ENCODE data around the gene TBC1D19.
"Not testable (repeated sequence)": the region's sequence is repeated elsewhere in the genome, so short reads cannot be mapped to it uniquely, and the experiment has no call there.

Gene TBC1D19, protein sequence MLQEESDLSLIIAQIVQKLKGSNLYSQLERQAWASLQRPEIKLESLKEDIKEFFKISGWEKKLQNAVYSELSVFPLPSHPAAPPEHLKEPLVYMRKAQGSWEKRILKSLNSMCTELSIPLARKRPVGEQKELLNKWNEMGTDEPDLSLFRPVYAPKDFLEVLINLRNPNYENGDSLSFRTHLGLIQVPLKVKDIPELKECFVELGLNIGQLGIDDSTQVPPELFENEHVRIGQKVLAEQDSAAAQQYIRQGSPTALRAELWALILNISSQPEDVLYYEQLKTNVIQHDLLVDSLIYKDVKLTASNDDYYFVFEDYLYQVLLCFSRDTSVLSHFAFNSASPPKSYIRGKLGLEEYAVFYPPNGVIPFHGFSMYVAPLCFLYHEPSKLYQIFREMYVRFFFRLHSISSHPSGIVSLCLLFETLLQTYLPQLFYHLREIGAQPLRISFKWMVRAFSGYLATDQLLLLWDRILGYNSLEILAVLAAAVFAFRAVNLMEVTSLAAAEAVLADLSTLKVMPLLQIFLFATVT

DNA sequence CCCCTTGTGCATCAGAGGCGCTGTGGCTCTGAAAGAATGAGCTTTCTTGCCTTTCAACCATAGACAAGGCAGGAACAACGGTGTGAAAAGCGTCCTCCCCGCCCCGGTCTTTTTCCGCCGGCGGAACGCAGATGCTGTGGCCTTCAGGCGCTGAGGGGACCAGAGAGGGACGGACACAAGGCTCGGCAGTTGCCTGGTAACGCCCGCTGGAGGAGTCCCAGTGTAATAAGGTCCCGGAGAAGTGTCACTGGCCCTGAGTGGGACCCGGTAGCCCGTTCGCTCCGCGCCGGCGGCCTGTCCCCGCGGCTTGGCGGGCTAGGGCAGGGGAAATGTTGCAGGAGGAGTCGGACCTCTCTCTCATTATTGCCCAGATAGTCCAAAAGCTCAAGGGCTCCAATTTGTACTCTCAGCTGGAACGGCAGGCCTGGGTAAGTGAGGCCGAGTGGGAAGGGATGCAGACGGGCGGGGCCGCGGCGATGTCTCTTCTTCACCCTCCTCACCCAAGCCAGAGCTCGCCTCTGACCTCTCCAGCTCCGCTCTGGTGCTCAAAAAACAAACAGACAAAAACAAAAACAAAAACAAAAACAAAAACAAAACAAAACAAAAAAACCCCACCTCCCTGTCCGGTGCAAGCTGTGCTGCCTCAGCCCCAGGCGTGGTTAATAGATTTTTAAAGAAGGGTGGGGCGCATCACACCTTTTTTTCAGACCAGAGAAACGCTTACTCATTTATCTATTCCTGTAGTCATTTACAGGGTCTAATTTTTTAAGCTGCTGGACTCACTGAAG, at the start of gene TBC1D19:
Gene TBC1D19 (plus strand): TSS at position 220 of the 788 bp plus-strand sequence. CDS start 110 bp downstream, at position 330.
- DNase-seq: peak; percentile 83

DNA sequence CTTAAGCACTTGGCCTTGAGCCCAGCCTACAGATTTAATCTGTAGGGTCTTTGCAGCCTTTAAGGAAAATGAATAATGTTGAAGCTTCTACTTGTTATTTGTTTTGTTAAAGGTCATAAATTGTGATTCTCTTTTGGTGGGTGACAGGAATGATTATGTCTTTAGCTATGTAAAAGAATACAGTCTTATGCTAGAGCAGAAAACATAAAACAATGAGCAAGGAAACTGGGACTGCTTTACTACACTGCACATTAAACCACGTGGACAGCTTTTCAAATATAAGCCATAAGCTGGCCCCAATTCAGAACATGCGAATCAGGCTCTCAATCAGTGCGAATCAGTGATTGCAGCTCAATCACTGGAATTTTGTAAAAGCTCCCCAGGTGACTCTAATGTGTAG, 40.9 kb upstream of the TBC1D19 start:
- DNase-seq: no peak

DNA sequence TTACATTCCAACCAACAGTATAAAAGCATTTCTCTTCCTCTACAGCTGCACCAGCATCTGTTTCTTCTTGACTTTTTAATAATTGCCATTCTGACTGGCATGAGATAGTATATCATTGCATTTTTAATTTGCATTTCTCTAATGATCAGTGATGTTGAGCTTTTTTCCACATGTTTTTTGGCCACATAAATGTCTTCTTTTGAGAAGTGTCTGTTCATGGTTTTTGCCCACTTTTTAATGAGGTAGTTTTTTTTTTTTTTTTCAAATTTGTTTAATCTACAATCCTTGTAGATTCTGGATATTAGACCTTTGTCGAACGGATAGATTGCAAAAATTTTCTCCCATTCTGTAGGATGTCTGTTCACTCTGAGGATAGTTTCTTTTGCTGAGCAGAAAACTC, 39.5 kb upstream of the TBC1D19 start:
- DNase-seq: no peak

DNA sequence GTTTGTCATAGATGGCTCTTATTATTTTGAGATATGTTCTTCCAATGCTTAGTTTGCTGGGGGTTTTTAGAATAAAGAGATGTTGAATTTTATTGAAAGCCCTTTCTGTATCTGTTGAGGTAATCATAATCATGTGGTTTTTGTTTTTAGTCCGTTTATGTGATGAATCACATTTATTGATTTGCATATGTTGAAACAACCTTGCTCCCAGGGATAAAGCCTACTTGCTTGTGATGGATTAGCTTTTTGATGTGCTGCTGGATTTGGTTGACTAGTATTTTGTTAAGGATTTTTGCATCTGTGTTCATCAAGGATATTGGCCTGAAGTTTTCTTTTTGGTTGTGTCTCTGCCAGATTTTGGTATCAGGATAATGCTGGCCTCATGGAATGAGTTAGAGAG, 35.5 kb upstream of the TBC1D19 start:
- DNase-seq: not testable (repeated sequence)

DNA sequence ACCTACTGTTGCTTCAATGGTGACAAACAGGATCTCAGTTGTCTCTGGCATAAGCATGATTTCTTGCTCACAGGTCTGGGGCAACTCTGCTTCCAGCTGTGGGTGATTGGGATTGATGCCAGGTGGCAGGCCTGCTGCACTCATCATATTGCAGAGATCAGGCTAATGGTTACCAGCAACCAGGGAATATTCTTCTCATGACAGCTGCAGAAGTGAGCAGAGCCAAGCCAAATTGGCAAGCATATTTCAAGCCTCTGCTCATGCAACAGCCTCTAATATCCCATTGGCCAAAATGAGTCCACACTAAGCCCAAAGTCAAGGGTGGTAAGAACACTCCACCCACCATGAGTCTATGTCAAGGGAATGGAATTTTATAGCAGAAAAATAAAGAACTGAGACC, 26.7 kb upstream of the TBC1D19 start:
- no peak for DNase-seq

DNA sequence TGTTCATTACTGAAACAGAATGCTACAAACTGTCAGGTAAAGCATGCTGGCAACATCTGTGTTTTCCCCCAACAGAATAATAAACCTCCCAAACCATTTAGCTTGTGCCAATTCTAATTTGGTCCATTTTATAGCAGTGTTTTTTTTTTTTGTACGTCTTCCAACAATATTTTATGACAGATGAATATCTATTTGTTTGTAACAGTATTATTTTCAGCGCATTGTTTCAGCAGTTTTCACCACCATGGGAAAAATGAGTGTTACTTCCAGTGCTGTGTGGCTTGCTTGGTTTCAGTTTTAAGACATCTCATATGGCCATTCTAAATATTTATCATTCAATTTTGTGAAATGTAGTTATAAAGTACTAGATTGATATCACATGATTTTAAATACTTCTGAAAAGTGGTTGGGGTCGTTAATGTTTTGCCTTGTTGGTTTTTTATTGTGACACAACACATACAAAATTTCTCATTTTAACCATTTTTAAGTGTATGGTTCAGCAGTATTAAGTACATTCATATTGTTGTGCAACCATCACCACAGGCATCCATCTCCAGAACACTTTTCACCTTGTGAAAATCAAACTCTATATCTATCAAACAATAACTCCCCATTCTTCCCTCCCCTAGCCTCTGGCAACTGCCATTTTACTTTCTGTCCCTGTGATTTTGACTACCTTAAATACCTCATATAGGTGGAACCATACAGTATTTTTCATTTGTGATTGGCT, 25.6 kb upstream of the TBC1D19 start:
- DNase-seq: no peak

DNA sequence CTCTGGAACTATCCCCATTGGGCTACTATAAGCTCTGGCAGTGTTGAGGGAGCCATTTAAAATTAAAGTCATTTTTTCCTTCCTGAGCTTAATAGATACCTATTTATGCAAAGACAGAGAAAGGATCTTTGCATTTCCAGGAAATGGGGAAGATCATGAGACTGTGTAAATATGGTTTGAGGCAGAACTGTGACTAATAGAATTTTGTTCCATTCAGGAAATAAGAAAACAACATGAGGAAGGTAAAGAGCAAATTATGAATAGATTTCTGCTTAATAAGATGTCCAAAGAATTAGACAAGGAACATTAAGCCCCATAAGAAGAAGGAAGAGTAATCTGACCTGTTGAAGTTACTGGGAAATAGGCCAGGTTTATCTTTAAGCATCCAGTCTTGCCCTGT, 17.8 kb upstream of the TBC1D19 start:
- DNase-seq: no peak

DNA sequence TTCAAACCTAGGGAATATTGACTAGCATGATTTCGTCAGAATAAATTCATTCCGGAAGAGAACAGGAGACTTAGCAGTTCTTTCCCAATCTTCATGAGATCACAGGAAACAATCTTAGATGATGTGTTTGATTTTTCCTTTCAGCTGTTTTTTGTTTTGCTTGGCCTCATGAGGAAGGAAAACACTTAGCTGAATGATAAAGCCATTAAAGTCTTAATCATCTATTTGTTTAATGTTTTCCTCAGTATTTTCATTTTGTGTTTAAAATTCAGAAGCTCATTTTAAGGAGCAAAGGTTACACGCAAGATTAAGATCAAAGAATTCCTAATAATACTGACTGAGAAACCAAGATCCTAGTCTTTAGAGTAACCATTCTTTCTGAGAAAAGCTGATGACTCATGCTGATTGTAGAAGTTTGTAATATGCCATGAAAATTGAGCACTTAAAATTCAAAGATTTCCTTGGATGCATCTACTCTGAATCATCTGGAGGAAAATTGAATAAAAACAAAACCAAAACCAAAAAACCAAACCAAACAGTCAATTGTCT, 15.4 kb upstream of the TBC1D19 start:
- DNase-seq: peak; percentile 58

DNA sequence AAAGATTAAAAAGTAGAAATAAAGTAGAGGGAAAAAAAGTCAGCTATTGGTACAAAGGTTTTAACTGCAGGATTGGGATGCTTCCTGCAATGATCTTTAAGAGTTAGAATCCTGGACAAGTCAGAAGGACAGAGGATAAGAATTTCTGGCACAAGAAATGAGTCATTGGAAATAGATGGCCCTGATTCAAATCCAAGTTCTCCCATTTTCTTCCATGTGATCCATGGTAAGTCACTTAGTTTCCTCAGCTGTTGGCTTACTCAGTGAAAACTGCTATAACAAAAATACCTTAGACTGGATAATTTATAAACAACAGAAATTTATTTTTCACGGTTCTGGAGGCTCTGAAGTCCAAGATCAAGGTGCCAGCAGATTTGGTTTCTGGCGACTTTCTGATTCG, 13.3 kb upstream of the TBC1D19 start:
- no peak for DNase-seq

DNA sequence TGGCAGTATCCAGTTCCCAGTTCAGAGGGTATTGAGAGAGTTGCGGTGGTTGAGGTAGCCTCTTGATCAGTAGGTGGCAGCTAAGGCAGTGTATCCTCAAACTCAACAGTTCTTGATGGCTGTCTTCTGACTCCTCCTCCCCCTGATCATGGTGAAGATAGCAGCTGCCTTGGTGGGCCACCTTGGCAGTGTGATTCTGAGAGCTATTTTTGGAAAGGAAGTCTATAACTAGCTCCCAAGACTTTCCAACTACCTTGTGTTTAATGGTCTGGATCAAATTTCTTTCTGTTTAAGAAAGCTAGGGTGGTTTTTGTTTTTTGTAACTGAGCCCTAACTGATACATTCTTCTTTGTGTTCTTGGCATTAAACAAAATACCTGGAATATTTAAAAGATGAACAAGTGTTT, 10.5 kb upstream of the TBC1D19 start:
- DNase-seq: no peak

DNA sequence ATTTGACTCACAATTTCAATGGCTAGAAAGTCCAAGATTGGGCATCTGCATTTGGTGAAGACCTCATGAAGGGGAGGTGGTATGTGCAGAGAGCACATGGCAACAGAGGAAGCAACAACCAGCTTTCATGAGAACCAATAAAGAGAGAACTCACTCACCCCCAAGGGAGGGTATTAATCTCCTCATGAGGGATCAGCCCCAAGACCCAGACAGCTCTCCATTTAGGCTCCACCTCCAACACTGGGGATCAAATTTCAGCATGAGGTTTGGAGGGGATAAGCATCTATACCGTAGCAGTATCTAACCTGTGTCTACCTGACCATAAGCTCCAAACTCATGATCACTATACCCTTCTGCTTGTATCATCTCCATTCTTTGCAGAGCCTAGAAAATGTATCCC, 9.3 kb upstream of the TBC1D19 start:
- DNase-seq: no peak

DNA sequence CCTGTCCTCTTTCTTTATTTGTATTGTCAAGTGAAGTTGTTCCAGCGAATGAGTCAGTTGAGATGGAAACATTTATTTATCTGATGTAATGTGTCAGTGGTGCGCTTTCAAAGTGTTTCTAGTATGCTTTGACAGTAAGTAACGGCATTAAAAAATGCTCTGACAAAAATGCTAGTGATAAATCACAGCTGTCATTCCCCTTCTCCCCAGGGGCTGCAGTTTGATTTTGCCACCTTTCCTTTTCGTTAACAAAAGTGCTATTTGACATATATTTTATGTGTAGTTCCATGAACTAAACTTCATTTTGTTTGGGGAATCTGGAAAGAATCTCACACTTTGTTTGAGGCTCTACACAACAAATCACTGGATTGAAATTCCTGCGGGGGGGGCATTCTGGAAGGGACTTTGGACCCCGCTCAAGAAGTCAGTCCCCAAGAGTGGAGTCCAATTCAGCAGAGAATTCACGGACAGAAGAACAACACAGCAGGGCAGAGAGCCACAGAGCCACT, 7.6 kb upstream of the TBC1D19 start:
- no peak for DNase-seq

DNA sequence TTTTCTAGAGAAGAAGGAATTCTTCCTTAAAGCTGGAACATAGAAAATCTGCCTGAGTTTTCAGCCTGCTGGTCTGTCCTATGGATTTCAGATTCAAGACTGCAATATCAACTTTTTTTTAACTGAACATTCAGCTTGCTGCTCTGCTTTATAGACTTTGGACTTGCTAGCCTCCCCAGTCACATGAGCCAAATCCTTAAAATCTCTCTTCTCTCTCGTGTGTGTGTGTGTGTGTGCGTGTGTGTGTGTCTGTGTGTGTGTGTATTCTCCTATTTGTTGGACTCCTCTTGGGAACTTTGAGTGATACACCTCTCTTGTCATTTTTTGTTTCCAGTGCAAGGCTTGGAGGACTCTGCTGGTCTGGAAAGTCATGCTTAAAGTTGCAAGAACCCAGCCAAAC, 6.8 kb upstream of the TBC1D19 start:
- DNase-seq: no peak

DNA sequence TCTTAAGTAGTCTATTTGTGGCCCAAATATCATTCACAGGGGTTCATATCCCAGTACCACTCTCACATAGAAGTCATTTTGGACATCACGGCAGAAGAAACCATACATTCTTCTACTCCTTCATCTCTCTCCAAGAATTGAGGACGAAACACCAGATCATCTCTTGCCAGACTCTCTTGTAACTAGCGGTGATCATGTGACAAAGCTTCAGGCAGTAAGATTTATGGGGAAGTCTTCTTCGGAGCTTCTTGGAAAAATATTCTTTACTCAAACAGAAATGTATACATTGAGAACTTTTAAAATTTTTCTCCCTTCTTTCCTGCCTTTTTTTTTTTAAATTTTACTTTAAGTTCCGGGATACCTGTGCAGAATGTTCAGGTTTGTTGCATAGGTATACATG, 4.7 kb upstream of the TBC1D19 start:
- no peak for DNase-seq

DNA sequence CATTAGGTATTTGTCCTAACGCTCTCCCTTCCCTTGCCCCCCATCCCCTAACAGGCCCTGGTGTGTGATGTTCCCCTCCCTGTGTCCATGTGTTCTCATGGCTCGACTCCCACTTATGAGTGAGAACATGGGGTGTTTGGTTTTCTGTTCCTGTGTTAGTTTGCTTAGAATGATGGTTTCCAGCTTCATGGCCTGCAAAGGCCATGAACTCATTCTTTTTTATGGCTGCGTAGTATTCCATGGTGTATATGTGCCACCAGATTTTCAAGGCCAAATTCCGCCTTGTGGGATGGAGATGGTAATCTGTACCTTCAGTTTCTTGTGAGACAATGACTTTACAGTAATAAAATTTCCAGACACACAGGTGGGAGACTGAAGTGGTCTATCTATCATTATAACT, 2.5 kb upstream of the TBC1D19 start:
- DNase-seq: not testable (repeated sequence)

DNA sequence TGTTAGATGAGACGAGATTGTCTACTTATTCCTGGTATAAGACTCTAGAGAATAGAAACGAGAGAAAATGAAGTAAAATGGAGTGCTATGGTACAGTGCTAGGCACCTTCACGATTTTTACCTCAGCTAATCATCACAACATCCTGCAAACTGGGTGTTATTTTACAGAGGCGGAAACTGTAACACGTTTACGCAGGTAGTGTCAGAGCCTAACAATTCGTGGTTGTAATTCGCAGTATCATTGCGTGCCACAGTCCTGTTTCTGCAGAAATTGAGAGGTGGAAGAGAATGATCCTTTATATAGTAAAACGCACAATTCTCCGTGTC, 383 bp upstream of the TBC1D19 start:
- DNase-seq: no peak

DNA sequence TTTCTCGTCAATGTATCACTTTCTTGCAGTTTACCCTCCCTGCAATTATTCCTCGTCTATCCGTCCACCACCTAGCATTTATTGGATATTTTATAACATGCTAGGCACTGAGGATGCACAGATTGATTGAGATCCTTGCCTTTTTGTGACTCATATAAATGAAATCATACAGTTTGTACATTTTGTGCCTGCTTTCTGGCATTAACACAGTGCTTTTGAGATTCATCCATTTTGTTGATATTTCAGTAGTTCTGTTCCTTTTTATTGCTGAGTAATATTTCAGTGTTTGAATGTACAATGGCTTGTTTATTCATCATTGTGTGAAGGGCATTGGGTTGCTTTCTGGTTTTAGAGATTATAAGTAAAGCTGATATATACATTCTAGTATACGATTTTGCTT, 841 bp downstream of the TBC1D19 start:
- no peak for DNase-seq

DNA sequence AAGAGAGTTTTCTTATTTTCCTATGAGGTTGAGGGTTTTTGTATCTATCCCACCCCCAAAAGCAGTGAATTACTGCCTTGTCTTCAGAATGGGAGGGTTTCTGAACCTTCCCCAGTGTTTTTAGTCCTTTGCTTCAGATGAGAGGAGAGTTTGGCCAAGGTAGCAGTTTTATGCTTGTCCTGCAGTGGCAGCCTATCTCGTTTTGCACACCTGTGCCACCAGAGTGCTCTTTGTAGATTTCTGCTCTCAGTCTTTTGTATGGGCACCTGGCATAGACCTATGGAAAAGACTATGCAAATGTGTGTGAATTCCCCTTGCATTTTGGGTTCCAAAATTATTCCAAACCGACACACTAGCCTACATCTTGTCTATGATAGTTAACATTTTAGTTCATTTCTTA, 5.8 kb downstream of the TBC1D19 start:
- no peak for DNase-seq

DNA sequence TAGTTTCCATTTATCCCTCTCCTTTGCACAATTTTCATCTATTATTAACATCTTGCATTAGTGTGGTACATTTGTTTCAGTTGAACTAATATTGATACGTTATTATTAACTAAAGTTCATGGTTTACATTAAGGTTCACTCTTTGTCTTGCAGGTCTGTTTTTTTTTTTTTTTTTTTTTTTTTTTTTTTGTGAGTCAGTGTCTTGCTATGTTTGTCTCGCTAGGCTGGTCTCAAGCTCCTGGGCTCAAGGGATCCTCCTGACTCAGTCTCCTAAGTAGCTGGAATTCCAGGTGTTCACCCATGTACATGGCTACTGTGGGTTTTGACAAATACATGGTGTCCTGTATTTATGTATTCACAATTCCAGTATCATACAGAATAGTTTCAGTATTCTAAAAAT, 6.8 kb downstream of the TBC1D19 start:
- DNase-seq: no peak

DNA sequence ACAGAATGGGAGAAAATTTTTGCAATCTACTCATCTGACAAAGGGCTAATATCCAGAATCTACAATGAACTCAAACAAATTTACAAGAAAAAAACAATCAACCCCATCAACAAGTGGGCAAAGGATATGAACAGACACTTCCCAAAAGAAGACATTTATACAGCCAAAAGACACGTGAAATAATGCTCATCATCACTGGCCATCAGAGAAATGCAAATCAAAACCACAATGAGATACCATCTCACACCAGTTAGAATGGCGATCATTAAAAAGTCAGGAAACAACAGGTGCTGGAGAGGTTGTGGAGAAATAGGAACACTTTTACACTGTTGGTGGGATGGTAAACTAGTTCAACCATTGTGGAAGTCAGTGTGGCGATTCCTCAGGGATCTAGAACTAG, 9.7 kb downstream of the TBC1D19 start:
- not testable (repeated sequence) for DNase-seq

DNA sequence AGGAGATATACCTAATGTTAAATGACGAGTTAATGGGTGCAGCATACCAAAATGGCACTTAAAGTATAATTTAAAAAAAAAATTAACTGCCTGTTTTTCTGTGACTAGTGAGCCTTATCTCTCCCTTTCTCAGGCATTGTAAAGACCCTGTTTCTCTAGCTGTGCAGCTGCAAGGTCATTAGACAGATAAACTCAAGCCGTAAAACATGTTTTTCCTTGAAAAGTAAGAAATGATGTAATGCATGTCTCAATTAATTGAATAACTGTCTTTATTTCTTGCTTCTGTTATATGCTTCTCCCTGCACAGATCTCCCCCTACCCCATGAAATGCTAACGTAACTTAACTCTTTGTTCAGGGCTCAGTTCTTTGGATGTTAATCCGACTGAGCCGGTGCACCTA, 10.5 kb downstream of the TBC1D19 start:
- no peak for DNase-seq

DNA sequence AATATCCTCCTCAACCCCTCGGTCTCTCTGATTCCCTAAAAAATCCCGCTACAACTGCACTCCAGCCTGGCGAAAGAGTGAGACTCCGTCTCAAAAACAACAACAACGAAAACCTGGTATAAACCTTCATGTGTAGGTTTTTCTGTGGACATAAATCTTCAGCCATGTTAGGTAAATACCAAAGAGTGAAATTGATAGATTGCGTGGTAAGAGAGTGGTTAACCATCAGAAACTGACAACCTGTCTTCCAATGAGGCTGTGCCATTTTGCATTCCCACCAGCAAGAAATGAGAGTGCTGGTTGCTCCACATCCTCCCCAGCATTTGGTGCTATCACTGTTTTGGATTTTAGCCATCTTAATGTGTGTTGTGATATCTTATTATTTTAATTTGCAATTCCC, 10.9 kb downstream of the TBC1D19 start:
- DNase-seq: no peak

DNA sequence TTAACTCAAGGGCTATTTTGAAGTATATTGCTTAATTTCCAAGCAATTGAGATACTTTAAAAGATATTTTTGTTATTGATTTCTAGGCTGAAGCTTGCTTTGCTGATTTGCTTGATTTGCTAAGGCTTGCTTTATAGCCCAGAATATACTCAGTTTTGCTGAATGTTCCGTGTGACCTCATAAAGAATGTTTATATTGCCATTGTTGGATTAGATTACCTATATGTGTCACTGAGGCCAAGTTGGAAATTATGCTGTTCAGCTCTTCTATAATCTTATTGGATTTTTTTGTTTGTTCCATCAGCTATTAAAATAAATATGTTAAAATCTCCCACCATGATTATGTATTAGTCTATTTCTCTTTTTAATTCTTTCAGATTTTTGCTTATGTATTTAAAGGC, 13.0 kb downstream of the TBC1D19 start:
- DNase-seq: no peak
